GM12872 (cell line): ENCODE measurements around the gene XPNPEP2.

ENCODE experiments used
- TF ChIP-seq, protein P1 (sequence below): IDR thresholded peaks from 3 replicates; pipeline ENCODE4 v1.5.1; 2011; ENCODE audit warnings: low read depth, mild to moderate bottlenecking, low read length, moderate library complexity; ENCODE audit not compliant: insufficient read depth

Gene XPNPEP2

GRCh38 chrX:129696463-129697155, 42.2 kb upstream of the XPNPEP2 start:
- TF ChIP-seq, protein P1, sequence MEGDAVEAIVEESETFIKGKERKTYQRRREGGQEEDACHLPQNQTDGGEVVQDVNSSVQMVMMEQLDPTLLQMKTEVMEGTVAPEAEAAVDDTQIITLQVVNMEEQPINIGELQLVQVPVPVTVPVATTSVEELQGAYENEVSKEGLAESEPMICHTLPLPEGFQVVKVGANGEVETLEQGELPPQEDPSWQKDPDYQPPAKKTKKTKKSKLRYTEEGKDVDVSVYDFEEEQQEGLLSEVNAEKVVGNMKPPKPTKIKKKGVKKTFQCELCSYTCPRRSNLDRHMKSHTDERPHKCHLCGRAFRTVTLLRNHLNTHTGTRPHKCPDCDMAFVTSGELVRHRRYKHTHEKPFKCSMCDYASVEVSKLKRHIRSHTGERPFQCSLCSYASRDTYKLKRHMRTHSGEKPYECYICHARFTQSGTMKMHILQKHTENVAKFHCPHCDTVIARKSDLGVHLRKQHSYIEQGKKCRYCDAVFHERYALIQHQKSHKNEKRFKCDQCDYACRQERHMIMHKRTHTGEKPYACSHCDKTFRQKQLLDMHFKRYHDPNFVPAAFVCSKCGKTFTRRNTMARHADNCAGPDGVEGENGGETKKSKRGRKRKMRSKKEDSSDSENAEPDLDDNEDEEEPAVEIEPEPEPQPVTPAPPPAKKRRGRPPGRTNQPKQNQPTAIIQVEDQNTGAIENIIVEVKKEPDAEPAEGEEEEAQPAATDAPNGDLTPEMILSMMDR: no peak

- TF ChIP-seq, protein P1: no peak
Observed at GRCh38 chrX:129697204-129697829, 41.5 kb upstream of the XPNPEP2 start.

DNA sequence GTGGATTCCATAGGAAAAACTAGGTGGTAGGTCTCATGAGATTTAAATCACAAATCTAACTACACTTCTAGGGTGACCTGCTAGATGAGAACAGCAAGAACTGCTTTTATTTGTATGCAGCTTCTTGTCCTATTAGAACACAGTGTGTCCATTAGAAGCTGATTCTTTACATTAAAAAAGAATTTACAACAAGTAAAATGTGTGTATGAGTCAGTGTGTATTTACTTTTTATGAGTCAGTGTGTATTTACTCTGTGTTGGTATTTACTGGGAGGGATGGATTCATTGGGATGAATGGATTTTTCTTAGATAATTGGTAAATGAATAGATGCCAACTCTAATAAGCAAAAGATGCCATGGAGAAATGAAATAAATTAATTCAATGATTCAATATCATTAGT, 40.6 kb upstream of the XPNPEP2 start:
- TF ChIP-seq, protein P1: no peak

DNA sequence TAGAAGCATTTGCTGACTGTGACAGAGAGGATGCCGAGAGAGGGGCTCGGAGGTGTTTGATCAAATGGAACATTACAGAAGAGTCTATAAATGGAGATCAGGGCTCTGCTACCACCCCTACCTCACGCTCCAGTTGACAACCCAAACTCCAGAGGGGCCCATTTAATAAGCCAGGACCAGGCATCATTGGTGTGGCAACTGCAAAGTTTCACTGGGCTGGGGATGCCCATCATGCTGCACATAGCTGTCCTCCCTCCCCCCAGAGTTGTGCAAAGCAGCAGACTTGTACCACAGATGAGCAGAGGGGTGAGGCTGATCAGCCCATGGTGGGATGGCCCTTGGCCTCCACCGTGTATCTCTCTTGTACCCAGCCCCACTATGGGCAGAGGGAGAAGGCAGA, 38.2 kb upstream of the XPNPEP2 start:
- TF ChIP-seq, protein P1: no peak

DNA sequence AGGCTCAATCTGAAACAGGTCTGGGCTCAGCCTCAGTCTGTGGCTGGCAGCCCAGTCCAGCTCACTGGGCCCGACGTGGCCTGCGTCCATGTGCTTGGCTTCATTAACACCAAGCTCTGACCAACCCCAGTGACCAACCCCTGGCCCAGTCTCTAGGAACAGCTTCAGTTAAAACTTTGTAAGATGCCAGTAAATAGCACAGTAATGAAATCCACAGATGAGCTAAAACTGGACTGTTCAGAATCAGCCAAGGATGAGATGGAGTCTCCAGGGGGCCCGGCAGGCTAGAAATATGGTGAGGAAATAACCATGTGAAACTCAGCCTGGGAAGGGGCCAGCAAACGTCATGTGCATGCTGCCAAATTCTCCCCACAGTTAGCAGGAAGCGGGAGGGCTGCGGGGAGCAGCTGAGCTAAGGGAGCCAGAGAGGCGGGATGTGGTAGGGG, 37.1 kb upstream of the XPNPEP2 start:
- TF ChIP-seq, protein P1: no peak

- TF ChIP-seq, protein P1: no peak
Observed at GRCh38 chrX:129704491-129704890, 34.3 kb upstream of the XPNPEP2 start.

GRCh38 chrX:129705377-129705925, 33.3 kb upstream of the XPNPEP2 start:
- TF ChIP-seq, protein P1: no peak
